ENCODE measurements around the gene RHCE. TPM values are rescaled to one million over a fixed set of nuclear protein-coding genes. Genes with fewer than 3 reads are reported as not detected.
"Not testable (repeated sequence)": the region's sequence is repeated elsewhere in the genome, so short reads cannot be mapped to it uniquely, and the experiment has no call there.

Gene RHCE
- total RNA-seq, 1 experiment from 2014 or later, result 3.1 TPM

DNA sequence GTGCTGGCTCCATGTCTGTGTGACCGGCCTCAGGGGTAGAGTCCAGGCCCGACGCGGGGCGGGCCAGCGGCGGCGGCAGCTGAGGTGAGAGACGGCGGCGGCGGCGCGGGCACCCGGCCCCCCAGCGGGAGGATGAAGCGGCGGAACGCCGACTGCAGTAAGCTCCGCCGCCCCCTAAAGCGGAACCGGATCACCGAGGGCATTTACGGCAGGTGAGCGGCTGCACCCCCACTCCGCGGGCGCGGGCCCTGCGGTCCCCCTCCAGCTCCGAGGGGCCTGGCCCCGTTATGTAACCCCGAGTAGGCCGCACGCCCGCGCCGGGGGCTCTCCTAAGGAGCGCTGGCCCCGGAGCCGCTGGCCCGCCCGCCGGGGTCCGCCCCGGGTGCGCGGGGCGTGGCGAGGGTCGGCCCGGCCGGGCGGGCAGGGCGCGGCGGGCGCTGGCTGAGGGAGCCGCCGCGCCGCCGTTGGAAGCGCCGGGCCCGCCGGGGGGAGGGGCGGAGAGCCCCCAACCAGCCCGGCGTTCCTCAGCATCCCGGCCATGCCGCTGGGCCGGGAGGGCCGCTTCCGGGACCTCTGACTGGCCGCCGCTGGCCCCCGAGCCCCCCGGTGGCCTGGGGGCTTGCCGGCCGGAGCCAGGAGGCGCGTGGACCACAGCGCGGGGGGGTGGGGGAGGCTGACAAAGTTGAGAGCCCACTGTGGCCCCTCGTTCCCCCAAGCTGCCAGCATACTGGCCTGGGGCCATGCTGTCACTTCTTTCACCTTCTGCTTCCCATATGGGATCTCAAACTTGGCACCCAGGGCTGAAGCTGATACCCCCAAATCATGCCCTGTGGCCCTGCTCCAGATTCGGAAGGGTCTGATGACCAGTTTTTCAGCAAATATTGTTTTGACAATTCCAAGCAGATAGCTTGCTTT is 10.6 kb upstream of the RHCE start:
- no peaks in the 10 kb centered on the region; the same call in 1 of the 2 replicates for H4K20me1 ChIP-seq (ENCODE audit: insufficient read depth, low read depth, low read length)
- peak; percentile 59 for DNase-seq
- no peak overlapping the region; the same call in 1 of the 2 replicates for H2AFZ ChIP-seq (ENCODE audit: low read length)
- H3K9me2 ChIP-seq (replicated peaks; ENCODE audit: insufficient read depth, low read length), result no peaks in the 10 kb centered on the region
- no peaks in the 10 kb centered on the region for H3K9me3 ChIP-seq (ENCODE audit: low read length)
- H3K4me1 ChIP-seq (ENCODE audit: low read length), result peaks cover 59% of the 10 kb centered on the region
- peaks cover 7% of the 10 kb centered on the region; the same call in 1 of the 2 replicates for H3K36me3 ChIP-seq (ENCODE audit: insufficient read depth, low read length)
- peak overlapping the region; percentile 71 for H3K4me3 ChIP-seq (ENCODE audit: low read length)
- peak overlapping the region; percentile 89 for H3K9ac ChIP-seq (ENCODE audit: low read length)
- peaks cover 42% of the 10 kb centered on the region for H3K79me2 ChIP-seq (ENCODE audit: low read length)
- H3K27ac ChIP-seq (ENCODE audit: low read length), result peak overlapping the region; percentile 96
- no peaks in the 10 kb centered on the region for H3K27me3 ChIP-seq (ENCODE audit: low read length)
- peak overlapping the region; percentile 99 for H3K4me2 ChIP-seq (ENCODE audit: low read depth, low read length, poor library complexity, severe bottlenecking)

DNA sequence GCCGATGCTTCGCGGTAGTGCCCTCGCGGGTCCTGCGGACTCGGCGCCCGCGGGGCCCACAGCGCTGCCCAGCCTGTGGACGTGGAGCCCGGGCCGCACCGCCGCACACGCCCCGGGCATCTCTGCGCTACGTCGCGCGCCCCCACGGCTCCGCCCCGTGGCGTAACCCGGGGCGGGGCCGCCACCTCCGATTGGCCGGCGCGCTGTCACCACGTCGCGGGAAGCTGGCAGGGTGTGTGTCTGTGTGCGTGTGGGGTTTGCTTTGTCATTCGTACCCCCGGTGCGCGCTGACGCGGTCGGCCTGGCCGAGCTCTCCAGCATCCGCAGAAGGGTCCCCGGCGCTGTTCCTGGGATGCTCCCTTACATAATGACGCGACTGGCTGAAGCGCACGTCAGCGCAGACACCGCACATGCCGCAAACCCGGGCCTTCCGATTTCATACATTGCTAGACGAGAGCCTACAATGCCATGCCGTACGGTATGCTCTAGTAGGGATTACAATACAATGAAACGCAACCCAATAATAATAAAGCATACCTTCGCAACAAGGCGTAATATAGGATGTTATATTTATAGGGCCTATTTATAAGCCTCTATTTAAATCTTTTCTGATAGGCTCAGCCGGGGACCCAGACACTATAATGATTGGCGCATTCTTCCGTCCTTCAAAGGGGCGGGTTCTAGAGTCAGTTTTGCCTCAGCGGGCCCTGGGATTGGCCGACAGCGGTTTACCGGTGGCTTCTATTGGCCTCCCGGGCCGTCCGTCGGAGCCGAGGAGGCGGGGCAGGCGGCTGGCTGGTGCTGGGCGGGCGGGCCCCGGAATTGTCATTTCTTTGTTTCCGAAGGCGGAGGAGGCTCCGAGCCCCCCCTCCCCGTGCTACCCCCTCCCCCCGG is 9.7 kb upstream of the RHCE start, which contains the start of gene MACO1:
Gene MACO1 (plus strand): TSS at position 825 of the 894 bp plus-strand sequence. CDS start 202 bp downstream, outside the sequence.
- Histone ChIP-seq H3K4me2 (ENCODE audit: low read depth, low read length, poor library complexity, severe bottlenecking) (peak within 1 kb of the TSS; percentile 99), H3K79me2 (ENCODE audit: low read length) (peaks cover 38% of the 10 kb centered on the region), H2AFZ (ENCODE audit: low read length) (peak within 1 kb of the TSS; percentile 98), H3K4me3 (ENCODE audit: low read length) (peak within 1 kb of the TSS; percentile 71), H3K27me3 (ENCODE audit: low read length) (no peaks in the 10 kb centered on the region), H4K20me1 (ENCODE audit: insufficient read depth, low read depth, low read length) (no peaks in the 10 kb centered on the region; the same call in 1 of the 2 replicates), H3K9me2 (replicated peaks; ENCODE audit: insufficient read depth, low read length) (no peaks in the 10 kb centered on the region), H3K4me1 (ENCODE audit: low read length) (peaks cover 50% of the 10 kb centered on the region), H3K36me3 (ENCODE audit: insufficient read depth, low read length) (peaks cover 7% of the 10 kb centered on the region; the same call in 1 of the 2 replicates), H3K27ac (ENCODE audit: low read length) (peak within 1 kb of the TSS; percentile 96), H3K9ac (ENCODE audit: low read length) (peak within 1 kb of the TSS; percentile 89), H3K9me3 (ENCODE audit: low read length) (no peaks in the 10 kb centered on the region)
- peak; percentile 99 for DNase-seq

GRCh38 chr1:25428475-25429166 is 8.0 kb upstream of the RHCE start:
- H3K4me1 ChIP-seq (ENCODE audit: low read length), result peaks cover 33% of the 10 kb centered on the region
- no peaks in the 10 kb centered on the region for H3K9me2 ChIP-seq (replicated peaks; ENCODE audit: insufficient read depth, low read length)
- H3K36me3 ChIP-seq (ENCODE audit: insufficient read depth, low read length), result peaks cover 7% of the 10 kb centered on the region; the same call in 1 of the 2 replicates
- H3K9ac ChIP-seq (ENCODE audit: low read length), result no peak overlapping the region
- peak; percentile 26 for DNase-seq
- H3K27ac ChIP-seq (ENCODE audit: low read length), result no peak overlapping the region
- no peaks in the 10 kb centered on the region; the same call in 1 of the 2 replicates for H4K20me1 ChIP-seq (ENCODE audit: insufficient read depth, low read depth, low read length)
- H3K9me3 ChIP-seq (ENCODE audit: low read length), result no peaks in the 10 kb centered on the region
- H3K79me2 ChIP-seq (ENCODE audit: low read length), result peaks cover 23% of the 10 kb centered on the region
- H2AFZ ChIP-seq (ENCODE audit: low read length), result no peak overlapping the region
- peak overlapping the region; percentile 88 for H3K4me2 ChIP-seq (ENCODE audit: low read depth, low read length, poor library complexity, severe bottlenecking)
- no peaks in the 10 kb centered on the region for H3K27me3 ChIP-seq (ENCODE audit: low read length)
- no peak overlapping the region for H3K4me3 ChIP-seq (ENCODE audit: low read length)

DNA sequence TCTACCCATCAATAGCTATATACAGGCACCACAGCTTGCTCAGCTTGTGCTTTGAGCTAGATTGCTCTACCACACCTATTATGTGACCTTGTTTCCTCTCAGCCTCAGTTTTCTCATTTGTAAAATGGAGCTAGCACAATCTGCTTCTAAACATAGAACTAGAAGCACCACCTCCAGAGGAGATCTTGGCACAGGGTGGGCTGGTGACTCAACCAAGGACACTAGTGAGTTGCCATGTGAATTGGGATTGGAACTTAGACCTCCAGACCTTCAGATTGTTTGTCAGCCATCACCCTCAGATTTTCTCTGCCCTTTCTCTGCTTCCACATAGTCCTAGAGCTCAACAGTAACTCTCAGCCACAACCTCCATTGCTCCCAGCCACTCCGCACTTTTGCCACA is 7.1 kb upstream of the RHCE start:
- peak; percentile 33 for DNase-seq
- Histone ChIP-seq H3K9me3 (ENCODE audit: low read length) (no peaks in the 10 kb centered on the region), H4K20me1 (ENCODE audit: insufficient read depth, low read depth, low read length) (no peaks in the 10 kb centered on the region), H3K4me2 (ENCODE audit: low read depth, low read length, poor library complexity, severe bottlenecking) (no peak overlapping the region), H3K79me2 (ENCODE audit: low read length) (peaks cover 14% of the 10 kb centered on the region), H3K9ac (ENCODE audit: low read length) (no peak overlapping the region), H3K27me3 (ENCODE audit: low read length) (no peaks in the 10 kb centered on the region), H3K4me3 (ENCODE audit: low read length) (no peak overlapping the region), H3K36me3 (ENCODE audit: insufficient read depth, low read length) (peaks cover 6% of the 10 kb centered on the region; the same call in 1 of the 2 replicates), H3K4me1 (ENCODE audit: low read length) (peaks cover 24% of the 10 kb centered on the region), H2AFZ (ENCODE audit: low read length) (no peak overlapping the region), H3K27ac (ENCODE audit: low read length) (no peak overlapping the region), H3K9me2 (replicated peaks; ENCODE audit: insufficient read depth, low read length) (no peaks in the 10 kb centered on the region)

GRCh38 chr1:25425098-25426085 is 4.8 kb upstream of the RHCE start:
- Histone ChIP-seq H4K20me1 (ENCODE audit: insufficient read depth, low read depth, low read length) (no peaks in the 10 kb centered on the region), H3K9ac (ENCODE audit: low read length) (no peak overlapping the region), H3K79me2 (ENCODE audit: low read length) (no peaks in the 10 kb centered on the region), H2AFZ (ENCODE audit: low read length) (no peak overlapping the region), H3K36me3 (ENCODE audit: insufficient read depth, low read length) (no peaks in the 10 kb centered on the region), H3K9me2 (replicated peaks; ENCODE audit: insufficient read depth, low read length) (no peaks in the 10 kb centered on the region), H3K9me3 (ENCODE audit: low read length) (no peaks in the 10 kb centered on the region), H3K27me3 (ENCODE audit: low read length) (no peaks in the 10 kb centered on the region), H3K27ac (ENCODE audit: low read length) (no peak overlapping the region), H3K4me3 (ENCODE audit: low read length) (no peak overlapping the region), H3K4me1 (ENCODE audit: low read length) (peaks cover 16% of the 10 kb centered on the region), H3K4me2 (ENCODE audit: low read depth, low read length, poor library complexity, severe bottlenecking) (no peak overlapping the region)
- peak; percentile 26 for DNase-seq

DNA sequence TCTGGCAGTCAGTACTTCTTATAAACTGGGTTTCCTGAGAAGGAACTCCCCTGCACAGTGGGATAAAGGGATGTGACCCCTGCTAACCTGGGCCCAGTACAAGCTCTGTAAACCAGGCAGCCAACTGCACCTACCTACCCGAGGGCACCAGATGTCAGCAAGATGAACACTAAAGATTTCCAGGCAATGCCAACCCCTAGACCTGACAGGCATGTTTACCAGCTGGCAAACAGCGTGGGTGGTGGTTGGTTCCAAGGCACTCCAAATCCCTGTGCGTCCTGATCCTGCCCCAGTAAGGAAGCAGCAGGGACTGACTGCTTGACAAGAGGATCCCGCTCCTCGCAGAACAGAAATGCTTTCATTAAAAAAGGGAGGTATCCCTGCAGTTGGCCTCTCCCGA is 2.6 kb upstream of the RHCE start:
- not testable (repeated sequence) for H3K4me2 ChIP-seq (ENCODE audit: low read depth, low read length, poor library complexity, severe bottlenecking); H3K4me3 ChIP-seq (ENCODE audit: low read length); H3K79me2 ChIP-seq (ENCODE audit: low read length); DNase-seq; H3K9me3 ChIP-seq (ENCODE audit: low read length); H3K27ac ChIP-seq (ENCODE audit: low read length); H3K9ac ChIP-seq (ENCODE audit: low read length); H3K9me2 ChIP-seq (replicated peaks; ENCODE audit: insufficient read depth, low read length); H4K20me1 ChIP-seq (ENCODE audit: insufficient read depth, low read depth, low read length); H2AFZ ChIP-seq (ENCODE audit: low read length); H3K4me1 ChIP-seq (ENCODE audit: low read length); H3K27me3 ChIP-seq (ENCODE audit: low read length); H3K36me3 ChIP-seq (ENCODE audit: insufficient read depth, low read length)

- H3K9ac ChIP-seq (ENCODE audit: low read length); H3K9me2 ChIP-seq (replicated peaks; ENCODE audit: insufficient read depth, low read length); H3K36me3 ChIP-seq (ENCODE audit: insufficient read depth, low read length); H3K27me3 ChIP-seq (ENCODE audit: low read length); H3K9me3 ChIP-seq (ENCODE audit: low read length); H2AFZ ChIP-seq (ENCODE audit: low read length); H3K79me2 ChIP-seq (ENCODE audit: low read length); H4K20me1 ChIP-seq (ENCODE audit: insufficient read depth, low read depth, low read length); H3K4me2 ChIP-seq (ENCODE audit: low read depth, low read length, poor library complexity, severe bottlenecking); H3K4me3 ChIP-seq (ENCODE audit: low read length); H3K4me1 ChIP-seq (ENCODE audit: low read length); DNase-seq; H3K27ac ChIP-seq (ENCODE audit: low read length): not testable (repeated sequence)
Measured at GRCh38 chr1:25419339-25419738, 1.3 kb downstream of the RHCE start.
